Suppressor macrophage (primary cell): Measurements from ENCODE around the gene LMOD1.
A peak's percentile ranks its signal among the peaks of the same experiment; 100 is the strongest.
"Not testable (repeated sequence)": the region's sequence is repeated elsewhere in the genome, so short reads cannot be mapped to it uniquely, and the experiment has no call there.

ENCODE experiments used
- DNase-seq, 4 experiments: peaks; one replicate each; pipeline ENCODE4 v3.0.0-alpha.2; 2020 to 2022
- total RNA-seq, 17 experiments: gene quantifications; one replicate each; lab custom pipeline; 2026; ENCODE audit warnings: mixed read lengths in 6 of 17, inconsistent platforms in 3 of 17; lab: John Stamatoyannopoulos, UW

Gene LMOD1
- 0 to 2.5 (median 0) reads per million in 17 experiments for total RNA-seq

DNA sequence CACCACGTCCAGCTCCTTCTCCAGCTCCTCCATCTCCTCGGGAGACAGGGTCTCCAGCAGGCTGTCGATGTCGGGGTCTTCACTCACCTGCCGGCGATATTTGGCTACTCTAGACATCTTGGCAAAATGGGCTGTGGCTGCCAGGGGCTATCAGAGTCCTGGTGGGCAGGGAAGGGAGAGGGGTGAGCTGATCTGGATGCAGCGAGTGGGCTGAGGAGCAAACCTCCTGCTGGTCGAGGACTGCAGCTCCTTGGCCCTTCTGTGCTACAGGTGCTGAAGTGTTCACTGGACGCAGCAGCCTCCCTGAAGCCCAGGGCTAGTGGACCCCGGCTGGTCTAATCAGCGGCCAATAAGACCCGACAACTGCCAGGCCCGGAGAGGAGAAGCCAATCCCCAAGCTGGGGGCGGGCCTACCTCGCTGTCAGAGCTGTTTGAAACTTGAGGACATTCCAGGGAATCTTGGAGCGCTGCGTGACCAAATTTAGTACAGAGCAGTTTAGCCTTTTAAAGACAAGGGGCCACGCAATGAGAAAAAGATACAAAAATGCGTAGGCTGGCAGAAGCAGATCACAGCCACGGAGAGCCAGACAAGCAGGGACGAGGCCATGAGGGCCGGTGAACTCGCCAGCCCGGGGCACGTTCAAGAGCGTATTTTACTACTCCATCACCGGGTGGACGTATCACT is at the start of gene LMOD1:
Gene LMOD1, minus strand, starts transcription at position 325 of the 685 bp plus-strand sequence. Its CDS starts 208 bp downstream, at position 117.
- peak in 3 of 4 experiments; percentile 5 to 40 (median 13) for DNase-seq

DNA sequence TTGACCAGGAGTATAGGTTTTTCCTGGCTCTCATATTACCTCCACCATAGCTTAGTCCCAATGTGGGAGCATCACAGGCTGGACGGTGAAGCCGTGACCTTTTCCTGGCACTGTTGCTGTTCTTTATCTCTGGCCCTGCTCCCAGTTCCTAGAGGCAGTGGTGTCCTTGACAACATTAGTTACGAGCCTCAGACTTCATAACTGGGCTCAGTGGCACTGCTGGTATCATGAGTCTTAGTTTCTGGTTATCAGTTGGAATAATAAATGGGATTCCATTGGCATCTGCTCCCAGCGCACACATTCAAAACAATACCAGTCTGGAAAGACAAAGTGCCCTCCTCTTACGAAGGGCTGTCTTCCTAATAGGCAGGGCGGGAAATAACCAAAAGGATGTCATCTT is 44.1 kb upstream of the LMOD1 start:
- DNase-seq, result no peak

DNA sequence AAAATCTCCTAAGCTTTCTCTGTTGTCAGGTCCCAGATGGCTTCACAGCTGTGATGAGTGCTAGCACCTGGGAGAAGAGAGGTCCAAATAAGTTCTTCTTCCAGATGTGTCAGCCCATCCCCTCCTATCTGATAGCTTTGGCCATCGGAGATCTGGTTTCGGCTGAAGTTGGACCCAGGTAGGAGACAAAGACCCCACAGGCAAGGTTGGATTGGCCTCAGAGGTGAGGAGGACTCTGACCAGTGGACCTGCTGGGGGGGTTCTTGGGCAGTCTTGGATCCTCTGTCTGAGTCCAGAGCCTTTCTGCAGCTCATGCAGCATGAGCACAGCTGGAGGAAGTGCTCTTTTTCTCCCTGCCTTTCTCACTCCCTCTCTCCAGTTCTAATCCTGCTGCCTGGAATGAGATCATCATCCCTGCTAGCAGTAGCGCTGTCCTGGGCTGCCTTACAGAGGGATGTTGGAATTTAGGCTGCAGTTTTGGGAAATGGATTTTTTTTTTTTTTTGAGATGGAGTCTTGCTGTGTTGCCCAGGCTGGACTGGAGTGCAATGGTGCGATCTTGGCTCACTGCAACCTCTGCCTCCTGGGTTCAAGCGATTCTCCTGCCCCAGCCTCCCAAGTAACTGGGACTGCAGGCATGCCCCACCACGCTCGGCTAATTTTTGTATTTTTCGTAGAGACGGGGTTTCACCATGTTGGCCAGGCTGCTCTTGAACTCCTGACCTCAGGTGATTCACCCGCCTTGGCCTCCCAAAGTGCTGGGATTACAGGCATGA is 43.2 kb upstream of the LMOD1 start:
- DNase-seq, result no peak

DNA sequence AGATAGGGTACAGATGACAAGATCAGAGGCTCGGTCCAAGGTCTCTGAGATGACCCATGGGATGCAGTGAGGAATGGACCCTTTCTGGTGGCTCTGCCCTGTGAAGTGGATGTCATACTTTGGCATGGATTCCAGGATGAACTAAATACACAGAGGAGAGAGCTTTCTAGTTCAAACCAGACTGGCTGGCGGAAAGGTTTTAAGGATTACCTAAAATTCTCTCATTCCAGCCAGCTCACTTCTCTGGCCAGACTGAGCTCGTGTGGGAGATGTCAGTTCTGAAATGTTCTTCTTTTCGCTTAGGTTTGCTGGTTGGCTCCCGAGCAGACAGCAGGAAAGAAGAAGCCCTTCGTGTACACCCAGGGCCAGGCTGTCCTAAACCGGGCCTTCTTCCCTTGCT is 42.3 kb upstream of the LMOD1 start:
- DNase-seq, result no peak

DNA sequence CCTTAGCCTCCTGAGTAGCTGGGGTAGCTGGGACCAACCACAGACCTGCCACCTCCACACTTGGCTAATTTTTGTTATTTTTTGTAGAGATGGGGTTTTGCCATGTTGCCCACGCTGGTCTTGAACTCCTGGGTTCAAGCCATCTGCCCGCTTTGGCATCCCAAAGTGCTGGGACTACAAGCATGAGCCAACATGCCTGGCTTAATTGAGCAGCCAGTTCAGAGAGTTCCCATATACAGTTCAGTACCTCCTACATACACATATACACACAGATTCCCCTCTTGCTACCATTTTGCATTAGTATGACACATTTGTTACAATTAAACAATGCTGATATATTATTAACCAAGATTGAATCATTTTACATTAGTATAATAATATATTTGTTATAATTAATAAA is 39.0 kb upstream of the LMOD1 start:
- no peak for DNase-seq

DNA sequence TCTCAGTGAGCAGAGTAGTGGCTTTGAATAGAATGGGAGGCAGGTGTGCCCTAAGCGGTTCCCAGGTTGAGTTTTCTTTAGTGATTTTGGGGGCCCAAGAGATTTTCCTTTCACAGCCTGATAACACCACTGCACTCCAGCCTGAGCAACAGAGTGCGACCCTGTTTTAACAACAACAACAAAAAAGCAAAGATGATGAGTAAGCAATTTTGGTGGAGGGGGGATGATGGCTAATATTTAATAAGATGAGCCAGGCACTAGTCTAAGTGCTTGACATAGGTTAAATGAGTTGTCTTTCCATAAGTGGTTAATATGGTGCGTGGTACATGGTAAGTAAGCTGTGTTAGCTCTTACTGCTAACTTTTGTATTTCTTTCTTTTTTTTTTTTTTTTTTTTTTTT is 38.1 kb upstream of the LMOD1 start:
- no peak for DNase-seq

DNA sequence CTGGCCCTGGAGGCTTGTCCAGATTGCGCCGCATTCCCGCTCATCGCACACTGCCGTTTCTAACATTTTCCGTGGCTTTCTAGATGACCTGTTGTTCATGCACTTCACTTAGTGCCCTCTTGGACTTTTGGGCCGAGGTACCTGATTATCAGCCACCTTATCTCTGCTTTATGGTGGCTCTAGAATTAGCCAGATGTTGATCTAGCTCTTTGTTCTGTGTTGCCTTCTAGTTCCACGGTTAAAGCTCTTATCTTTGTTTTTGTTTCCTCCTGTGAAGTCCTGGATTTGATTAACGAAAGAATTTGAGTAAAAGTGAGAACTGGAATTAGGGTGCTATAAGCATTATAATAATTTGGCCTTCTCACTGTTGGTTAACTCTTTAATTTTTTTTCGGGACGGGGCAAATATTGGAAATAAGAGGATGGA is 37.0 kb upstream of the LMOD1 start:
- no peak for DNase-seq

DNA sequence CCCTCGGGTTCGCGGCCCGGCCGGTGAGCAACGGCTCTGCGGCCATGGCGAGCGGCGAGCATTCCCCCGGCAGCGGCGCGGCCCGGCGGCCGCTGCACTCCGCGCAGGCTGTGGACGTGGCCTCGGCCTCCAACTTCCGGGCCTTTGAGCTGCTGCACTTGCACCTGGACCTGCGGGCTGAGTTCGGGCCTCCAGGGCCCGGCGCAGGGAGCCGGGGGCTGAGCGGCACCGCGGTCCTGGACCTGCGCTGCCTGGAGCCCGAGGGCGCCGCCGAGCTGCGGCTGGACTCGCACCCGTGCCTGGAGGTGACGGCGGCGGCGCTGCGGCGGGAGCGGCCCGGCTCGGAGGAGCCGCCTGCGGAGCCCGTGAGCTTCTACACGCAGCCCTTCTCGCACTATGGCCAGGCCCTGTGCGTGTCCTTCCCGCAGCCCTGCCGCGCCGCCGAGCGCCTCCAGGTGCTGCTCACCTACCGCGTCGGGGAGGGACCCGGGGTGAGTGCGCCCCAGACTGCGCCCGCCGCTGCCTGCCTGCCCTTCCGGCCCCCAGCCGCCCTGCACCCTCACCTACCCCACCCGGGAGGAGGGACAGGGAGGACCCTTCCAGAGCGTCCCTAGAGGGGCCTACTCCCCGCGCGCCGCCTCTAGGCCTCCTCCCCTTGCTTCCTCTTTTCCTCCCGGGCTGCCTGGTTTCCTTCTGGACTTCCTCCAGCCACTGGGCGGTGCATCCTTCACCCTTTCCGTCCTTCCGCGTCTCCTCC is 36.5 kb upstream of the LMOD1 start, which contains the start of gene RNPEP:
Gene RNPEP, plus strand, starts transcription at position 26 of the 757 bp plus-strand sequence. Its CDS starts 19 bp downstream, at position 45.
- peak; percentile 87 to 94 (median 92) for DNase-seq

DNA sequence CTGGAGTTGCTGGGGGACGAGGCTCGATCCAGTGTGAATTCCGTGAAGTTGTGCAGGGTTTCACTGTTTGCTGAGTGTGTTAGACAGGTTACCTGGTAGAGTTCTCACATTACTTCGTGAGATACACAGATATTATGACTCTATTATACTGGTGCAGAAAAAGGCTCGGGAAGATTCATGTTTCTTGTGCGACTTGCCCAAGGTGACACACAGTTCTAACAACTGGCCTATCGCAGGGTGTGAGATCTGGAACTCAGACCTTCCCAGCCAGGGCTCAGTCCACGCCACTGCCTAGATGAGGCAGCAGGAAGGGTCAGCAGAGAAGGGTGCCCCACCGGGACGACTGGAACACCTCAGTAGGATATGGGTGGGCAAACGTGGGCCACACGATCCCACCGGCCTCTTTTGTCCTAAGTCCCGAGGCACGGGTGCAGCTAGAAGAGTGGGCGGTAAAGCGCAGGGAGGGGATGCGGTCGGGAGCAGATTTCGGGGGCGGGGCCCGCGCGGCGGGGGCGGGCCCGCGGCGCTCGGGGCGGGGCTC is 35.8 kb upstream of the LMOD1 start:
- DNase-seq, result peak; percentile 80 to 94 (median 88)

DNA sequence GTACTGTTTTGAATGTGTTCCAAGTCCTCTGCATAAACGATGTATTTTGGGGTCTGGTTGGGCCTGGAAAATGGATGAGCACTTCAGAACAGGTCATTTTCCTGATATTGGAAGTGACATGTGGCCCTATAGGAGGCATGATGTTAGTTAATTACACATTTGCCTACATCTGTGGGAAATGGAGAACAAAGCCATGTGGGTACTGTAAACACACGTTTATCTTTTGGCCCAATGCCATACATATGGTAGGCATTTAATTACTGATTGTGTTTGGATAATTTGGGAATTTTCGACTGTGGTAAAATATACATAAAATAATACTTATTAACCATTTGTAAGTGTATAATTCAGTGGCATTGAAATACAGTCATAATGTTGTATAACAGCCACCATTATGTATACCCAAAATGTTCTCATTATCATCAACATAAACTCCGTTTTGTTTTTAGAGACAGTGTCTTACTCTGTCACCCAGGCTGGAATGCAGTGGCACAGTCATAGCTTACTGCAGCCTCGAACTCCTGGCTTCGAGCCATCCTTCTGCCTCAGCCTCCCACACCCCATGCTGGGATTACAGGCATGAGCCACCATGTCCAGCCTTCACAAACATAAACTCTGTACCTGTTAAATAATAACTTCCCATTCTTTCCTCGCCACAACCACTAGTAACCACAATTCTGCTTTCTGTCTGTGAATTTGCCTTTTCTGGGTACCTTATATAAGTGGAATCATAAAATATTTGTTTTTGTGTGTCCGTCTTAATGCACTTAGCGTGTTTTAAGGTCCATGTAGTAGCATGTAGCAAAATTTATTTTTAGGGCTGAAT is 24.2 kb upstream of the LMOD1 start:
- DNase-seq, result no peak

DNA sequence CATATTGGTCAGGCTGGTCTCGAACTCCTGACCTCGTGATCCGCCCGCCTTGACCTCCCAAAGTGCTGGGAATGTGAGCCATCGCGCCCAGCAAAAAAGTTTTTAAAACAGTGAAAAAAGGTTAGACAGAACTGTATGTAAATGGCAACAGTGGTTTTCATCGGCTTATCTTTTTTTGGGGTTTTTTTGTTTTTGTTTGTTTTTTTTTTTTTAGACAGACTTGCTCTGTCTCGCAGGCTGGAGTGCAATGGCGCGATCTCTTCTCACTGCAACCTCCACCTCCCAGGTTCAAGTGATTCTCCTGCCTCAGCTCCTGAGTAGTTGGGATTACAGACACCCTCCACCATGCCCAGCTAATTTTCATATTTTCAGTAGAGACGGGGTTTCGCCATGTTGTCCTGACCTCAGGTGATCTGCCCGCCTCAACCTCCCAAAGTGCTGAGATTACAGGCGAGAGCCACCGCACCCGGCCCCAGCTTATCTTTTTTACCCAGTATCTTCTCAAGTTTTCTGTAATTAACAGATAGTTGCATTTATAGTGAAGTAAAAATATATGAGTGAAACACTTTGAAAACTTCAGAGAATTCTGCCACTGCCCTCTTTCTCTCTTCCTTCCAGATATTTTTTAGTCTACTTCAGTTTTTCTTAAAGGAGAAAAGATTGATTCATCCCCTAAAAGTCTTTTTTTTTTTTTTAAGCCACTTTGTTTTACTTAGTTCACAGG is 22.0 kb upstream of the LMOD1 start:
- DNase-seq, result no peak

DNA sequence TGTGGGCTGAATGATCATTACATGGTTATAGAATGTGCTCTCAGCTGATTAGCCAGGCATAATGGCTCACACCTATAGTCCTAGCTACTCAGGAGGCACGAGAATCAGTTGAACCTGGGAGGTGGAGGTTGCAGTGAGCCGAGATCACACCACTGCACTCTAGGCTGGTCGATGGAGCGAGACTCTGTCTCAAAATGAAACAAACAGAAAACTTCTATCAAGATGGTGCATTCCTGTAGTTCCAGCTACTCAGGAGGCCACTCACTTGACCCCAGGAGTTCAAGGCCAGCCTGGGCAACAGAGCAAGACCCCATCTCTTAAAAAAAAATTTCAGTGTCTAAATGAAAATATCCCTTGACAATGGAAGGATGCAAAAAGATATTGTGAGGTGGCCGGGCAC is 19.8 kb upstream of the LMOD1 start:
- DNase-seq, result no peak

DNA sequence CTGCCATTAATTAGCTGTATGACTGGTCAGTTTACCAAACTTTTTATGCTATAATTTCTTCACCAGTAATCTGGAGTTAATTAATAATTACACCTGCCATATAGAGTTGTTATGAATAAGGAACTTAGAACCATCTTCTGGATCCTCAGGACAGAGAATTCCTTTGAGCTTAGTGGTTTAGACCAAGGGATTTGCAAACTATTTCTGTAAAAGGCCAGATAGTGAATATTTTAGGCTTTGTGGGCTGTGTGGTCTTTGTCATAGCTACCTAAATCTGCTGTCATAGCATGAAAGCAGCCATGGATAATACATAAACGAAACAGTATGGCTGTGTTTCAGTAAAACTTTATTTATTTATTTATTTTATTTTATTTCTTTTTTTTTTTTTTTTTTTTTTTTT is 17.9 kb upstream of the LMOD1 start:
- no peak for DNase-seq

DNA sequence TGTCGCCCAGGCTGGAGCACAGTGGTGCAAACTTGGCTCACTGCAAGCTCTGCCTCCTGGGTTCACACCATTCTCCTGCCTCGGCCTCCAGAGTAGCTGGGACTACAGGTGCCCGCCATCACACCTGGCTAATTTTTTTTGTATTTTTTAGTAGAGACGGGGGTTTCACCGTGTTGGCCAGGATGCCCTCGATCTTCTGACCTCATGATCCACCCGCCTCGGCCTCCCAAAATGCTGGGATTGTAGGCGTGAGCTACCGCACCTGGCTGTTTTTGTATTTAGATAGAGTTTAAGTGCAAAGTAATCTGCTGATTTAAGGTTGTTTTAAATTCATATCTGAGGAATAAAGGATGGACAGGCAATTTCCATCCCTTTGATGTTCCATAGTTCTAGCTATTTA is 16.0 kb upstream of the LMOD1 start:
- not testable (repeated sequence) for DNase-seq

DNA sequence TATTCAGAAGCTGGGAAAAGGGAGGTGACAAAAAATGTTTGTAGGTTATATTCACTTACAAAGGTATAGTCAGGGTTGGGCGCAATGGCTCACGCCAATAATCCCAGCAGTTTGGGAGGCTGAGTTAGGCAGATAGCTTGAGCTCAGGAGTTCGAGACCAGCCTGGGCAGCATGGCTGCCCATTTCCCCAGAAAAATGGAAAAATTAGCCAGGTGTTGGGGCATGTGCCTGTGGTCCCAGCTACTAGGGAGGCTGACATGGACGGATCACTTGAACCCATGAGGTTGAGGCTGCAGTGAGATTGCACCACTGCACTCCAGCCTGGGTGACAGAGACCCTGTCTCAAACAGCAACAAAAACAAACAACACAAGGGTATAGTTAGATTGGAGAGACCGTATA is 12.0 kb upstream of the LMOD1 start:
- DNase-seq, result no peak

DNA sequence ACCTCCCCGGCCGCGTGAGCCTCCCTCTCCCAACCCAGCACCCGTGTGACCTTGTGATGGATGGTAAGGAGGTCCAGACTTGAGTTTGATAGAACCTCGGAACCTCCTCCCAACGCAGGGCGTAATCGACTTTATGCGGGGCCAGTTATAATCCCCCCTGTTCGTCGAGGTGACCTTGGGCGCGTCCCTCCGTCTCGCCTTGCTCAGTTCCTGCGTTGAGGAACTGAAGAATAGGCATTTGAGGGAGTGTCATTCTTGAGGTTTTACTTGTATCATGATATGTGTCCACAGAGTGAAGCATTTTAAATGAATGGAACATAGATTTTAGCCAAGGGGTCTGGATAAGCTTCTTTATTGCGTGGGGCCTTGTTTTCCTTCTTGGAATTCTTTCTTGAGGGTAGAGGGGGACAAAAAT is 9.4 kb upstream of the LMOD1 start:
- peak in 1 of 4 experiments; percentile 60 for DNase-seq

DNA sequence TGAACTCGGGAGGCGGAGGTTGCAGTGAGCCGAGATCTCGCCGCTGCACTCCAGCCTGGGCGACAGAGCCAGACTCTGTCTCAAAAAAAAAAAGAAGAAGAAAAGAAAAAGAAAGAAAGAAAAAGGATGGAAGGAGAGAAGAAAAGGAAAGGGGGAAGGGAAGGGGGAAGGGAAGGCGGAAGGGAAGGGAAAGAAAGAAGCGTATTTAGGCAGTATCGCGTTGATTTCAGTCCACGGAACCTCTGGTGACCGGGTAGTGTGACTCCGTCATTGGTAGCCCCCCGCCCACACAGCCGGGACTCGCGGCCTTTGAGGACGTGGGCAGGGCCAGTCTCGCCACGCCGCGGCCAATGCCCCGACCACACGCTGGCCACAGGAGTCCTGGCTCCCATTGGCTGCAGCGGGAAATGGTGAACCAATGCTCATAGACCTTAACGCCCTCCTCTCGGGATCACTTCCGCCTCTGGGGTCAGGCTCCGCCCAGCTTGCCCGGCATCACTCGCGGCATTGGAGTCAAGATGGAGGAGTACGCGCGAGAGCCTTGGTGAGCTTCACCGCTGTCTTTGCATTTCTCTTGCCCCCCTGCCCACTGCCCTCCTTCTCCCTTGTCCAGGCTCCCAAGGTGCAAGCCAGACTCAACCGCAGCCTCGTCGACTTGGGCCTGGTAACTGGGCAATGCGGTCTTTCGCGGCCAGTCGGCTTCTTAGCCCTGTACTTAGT is 8.8 kb upstream of the LMOD1 start, which contains the start of gene TIMM17A:
Gene TIMM17A, plus strand, starts transcription at position 495 of the 720 bp plus-strand sequence. Its CDS starts 24 bp downstream, at position 519.
- peak; percentile 99 to 100 (median 100) for DNase-seq

DNA sequence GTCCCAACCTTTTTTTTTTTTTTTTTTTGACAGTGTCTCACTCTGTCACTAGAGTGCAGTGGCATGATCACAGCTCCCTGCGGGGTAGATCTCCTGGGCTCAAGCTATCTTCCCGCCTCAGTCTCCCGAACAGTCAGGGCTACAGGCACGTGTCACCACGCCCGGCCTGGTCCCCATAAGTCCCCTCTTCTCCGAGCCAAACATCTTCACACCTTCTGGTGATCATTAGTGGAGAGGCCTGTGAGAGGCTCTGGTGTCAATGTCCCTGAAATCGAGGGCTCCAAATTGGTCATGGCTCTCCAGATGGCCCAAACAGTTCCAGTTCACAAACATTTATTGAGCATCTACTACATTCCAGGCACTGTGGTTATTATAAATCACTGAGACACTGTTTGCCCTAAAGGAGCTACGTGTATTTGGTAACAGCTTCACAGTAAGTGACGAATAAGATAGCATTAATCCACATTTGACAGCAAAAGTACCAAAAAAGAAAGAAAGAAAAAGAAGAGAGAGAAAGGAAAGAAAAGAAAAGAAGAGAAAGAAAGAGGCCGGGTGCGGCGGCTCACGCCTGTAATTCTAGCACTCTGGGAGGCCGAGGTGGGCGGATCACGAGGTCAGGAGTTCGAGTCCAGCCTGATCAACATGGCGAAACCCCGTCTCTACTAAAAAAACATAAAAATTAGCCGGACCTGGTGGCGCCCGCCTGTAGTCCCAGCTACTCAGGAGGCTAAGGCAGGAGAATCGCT is 8.1 kb upstream of the LMOD1 start:
- DNase-seq, result peak in 2 of 4 experiments; percentile 16 to 39

DNA sequence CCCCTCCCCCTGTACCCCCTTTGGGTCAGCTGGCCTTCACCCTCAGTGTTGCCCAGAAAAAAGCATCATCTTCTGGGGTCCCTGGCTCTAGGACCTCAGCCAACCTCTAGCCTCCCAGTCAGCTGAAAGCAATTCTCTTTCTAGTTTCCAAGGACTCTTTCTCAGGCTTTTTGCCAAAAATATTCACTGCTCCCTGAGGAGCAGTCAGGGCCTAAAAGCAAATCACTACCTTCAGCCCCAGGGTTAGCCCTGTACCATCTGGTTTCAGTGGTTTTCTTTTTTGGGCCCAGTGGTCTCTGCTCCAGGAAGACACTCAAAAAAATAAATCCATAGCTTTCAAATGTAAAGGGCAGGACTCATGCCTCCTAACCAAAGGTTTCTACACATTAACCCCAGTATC is 3.1 kb upstream of the LMOD1 start:
- DNase-seq, result no peak

DNA sequence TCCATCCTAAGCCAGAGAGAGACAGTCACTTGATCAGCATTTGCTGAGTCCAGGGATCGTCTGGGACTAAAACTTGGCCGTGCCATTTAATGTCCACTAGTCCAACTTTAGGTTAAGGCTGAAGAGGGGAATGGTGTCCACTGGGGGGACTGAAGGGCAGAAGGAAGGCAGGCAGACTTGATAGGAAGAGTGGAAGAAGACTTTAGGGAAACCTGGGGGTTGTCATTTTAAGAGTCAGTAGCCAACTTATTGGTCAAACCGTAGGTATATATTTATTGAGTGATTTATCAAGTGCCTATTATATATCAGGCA is 1.3 kb upstream of the LMOD1 start:
- DNase-seq, result no peak
